Measurements from ENCODE around the gene VAMP8.
A peak's percentile ranks its signal among the peaks of the same experiment; 100 is the strongest.

The VAMP8 gene

GRCh38 chr2:85557130-85557529 lies 20.3 kb upstream of the VAMP8 start:
- no peak overlapping the region for H3K4me3 ChIP-seq (ENCODE audit: low read depth, low read length)
- TF ChIP-seq, protein P1, sequence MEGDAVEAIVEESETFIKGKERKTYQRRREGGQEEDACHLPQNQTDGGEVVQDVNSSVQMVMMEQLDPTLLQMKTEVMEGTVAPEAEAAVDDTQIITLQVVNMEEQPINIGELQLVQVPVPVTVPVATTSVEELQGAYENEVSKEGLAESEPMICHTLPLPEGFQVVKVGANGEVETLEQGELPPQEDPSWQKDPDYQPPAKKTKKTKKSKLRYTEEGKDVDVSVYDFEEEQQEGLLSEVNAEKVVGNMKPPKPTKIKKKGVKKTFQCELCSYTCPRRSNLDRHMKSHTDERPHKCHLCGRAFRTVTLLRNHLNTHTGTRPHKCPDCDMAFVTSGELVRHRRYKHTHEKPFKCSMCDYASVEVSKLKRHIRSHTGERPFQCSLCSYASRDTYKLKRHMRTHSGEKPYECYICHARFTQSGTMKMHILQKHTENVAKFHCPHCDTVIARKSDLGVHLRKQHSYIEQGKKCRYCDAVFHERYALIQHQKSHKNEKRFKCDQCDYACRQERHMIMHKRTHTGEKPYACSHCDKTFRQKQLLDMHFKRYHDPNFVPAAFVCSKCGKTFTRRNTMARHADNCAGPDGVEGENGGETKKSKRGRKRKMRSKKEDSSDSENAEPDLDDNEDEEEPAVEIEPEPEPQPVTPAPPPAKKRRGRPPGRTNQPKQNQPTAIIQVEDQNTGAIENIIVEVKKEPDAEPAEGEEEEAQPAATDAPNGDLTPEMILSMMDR (IDR thresholded peaks at IDR 0.05; ENCODE audit: borderline replicate concordance, insufficient read depth, low read depth, low read length) = no peak

GRCh38 chr2:85558160-85558559 lies 19.2 kb upstream of the VAMP8 start:
- TF ChIP-seq, protein P1 (IDR thresholded peaks at IDR 0.05; ENCODE audit: borderline replicate concordance, insufficient read depth, low read depth, low read length) = no peak
- no peak overlapping the region for H3K4me3 ChIP-seq (ENCODE audit: low read depth, low read length)

DNA sequence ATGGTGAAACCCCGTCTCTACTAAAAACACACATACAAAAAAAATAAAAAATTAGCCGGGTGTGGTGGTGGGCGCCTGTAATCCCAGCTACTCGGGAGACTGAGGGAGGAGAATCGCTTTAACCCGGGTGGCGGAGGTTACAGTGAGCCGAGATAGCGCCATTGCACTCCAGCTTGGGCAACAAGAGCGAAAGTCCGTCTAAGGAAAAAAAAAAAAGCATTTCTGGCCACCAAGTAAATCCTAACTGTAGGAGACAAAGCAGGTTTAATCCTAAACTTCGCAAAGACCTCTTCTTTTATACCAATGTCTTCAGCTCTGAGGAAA lies 17.0 kb upstream of the VAMP8 start:
- peak overlapping the region; percentile 57 for H3K4me3 ChIP-seq (ENCODE audit: low read depth, low read length)

DNA sequence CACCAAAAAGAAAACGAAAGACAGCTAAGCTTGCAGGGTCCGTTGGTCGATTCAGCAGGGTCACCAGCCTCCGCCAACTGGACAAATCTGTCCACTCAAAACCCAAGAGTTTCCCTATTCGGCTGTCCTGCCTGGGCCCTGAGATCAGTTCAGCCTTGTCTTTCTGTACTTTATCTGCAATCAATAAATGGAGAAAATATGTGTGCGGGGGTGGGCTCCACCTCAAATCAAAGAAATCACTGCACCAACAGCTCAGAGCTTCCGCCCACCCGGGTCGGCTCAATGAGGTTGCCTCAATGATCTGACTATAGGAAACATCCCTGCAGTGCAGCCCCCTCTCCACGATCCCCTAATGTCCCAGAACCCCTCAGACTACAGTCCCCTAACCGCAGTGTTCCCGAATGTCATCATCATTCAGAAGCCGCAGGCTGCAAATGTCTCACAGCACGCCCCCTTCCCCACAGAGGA lies 16.5 kb upstream of the VAMP8 start:
- peak overlapping the region; percentile 57 for H3K4me3 ChIP-seq (ENCODE audit: low read depth, low read length)
- TF ChIP-seq, protein P1 (IDR thresholded peaks at IDR 0.05; ENCODE audit: borderline replicate concordance, insufficient read depth, low read depth, low read length) = no peak

DNA sequence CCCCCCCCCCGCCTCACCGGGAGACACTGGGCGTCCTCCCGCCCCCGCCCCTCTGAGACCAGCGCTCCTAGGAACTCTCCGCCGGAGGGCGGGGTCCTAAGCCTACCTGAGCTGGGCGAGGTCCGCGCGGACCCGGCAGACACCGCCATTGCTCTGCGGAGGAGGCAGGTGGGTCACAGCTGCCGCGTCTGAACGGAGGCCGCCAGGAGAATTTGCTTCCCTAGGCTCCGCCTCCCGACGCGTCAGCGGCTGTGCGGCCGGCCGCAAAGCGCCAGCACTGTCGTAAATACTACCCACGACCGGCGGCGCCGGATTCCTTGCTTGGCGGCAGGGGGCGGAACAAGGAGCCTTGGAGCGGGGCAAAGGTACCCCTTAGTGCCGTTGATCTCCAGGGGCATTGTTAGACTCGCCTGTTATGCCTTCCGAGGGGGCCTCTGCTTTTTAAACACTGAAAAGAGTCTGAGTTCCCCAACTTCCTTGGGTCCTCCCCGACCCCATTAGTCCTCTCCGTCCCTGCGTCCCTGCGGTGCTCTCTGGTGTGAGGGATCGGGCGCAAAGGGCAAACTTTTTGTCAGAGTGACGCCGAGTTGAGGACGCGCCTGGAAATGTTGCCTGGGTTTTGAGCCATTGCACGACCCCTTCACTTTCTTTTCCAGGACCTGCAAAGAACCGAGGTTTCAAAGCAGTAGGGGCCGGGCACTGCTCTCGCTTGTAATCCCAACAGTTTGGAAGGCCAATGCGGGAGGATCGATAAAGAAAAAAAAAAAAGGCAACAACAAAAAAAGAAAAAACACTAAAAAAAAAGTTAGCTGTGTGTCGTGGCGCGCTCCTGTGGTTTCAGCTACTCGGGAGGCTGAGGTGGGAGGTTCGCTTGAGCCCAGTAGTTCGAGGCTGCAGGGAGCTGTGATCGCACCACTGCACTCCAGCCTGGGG lies 15.8 kb upstream of the VAMP8 start, which contains the start of gene GGCX:
GGCX (minus strand) TSS at position 214 of the 933 bp plus-strand sequence; CDS start at position 149, 65 bp downstream.
- peak within 1 kb of the TSS; percentile 57 for H3K4me3 ChIP-seq (ENCODE audit: low read depth, low read length)
- TF ChIP-seq, protein P1 (IDR thresholded peaks at IDR 0.05; ENCODE audit: borderline replicate concordance, insufficient read depth, low read depth, low read length) = no peak

GRCh38 chr2:85564144-85564563 lies 13.2 kb upstream of the VAMP8 start:
- TF ChIP-seq, protein P1 (IDR thresholded peaks at IDR 0.05; ENCODE audit: borderline replicate concordance, insufficient read depth, low read depth, low read length) = no peak
- H3K4me3 ChIP-seq (ENCODE audit: low read depth, low read length) = no peak overlapping the region

DNA sequence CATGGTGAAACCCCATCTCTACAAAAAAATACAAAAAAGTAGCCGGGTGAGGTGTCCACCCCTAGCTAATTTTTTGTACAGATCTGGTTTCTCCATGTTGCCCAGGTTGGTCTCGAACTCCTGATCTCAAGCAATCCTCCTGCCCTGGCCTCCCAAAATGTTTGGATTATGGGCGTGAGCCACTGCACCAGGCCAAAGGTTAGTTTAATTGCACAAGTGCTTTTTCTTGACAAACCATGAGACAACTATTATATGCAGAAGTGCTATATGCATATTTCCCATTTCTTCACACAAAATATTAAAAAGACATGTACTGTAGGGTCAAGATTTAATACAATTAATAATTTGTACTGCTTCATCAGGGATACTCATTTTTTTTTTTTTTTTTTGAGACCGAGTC lies 11.1 kb upstream of the VAMP8 start:
- H3K4me3 ChIP-seq (ENCODE audit: low read depth, low read length) = no peak overlapping the region
- TF ChIP-seq, protein P1 (IDR thresholded peaks at IDR 0.05; ENCODE audit: borderline replicate concordance, insufficient read depth, low read depth, low read length) = no peak
